HK-2 (cell line): ENCODE results near the gene BABAM2.
"Not testable (repeated sequence)": the region's sequence is repeated elsewhere in the genome, so short reads cannot be mapped to it uniquely, and the experiment has no call there.

Source experiments
- DNase-seq: peaks from one replicate; pipeline ENCODE4 v3.0.0-alpha.2; 2018; ENCODE audit not compliant: unreplicated experiment

BABAM2 gene

DNA sequence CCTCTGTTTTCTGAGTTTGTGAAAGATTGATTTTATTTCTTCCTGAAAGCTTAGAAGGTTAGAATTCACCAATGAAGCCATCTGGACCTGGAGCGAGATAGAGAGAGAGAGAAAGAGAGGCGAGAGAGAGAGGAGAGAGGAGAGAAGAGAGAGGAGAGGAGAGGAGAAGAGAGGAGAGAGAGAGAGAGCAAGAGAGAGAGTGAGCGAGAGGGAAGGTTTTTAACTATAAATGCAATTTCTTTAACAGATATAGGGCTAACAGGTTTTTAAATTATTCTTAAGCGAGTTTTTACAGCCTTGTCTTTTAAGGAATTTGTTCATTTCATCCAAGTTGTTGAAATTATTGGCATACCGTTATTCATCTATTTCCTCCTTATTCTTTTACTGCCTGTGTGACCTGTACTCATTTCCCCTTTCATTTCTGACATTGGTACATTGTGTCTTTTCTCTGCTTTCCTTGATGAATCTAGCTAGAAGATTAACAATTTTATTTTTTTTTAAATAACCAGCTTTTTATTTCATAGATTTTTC lies 56.1 kb downstream of the BABAM2 start:
- DNase-seq: no peak

- DNase-seq: no peak
Measured at GRCh38 chr2:27952070-27952469, 61.5 kb downstream of the BABAM2 start.

DNA sequence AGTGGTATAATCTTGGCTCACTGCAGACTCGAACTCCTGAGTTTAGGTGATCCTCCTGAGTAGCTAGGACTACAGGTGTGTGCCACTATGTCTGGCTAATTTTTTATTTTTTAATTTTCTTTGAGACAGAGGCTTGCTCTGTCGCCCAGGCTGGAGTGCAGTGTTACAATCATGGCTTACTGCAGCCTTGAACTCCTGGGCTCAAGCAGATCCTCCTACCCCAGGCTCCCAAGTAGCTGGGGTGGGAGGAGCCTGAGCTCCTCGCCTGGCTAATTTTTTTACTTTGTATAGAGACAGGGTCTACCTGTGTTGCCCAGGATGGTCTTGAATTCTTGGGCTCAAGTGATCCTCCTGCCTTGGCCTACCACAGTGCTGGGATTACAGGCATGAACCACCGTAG lies 62.5 kb downstream of the BABAM2 start:
- no peak for DNase-seq

- DNase-seq: no peak
Measured at GRCh38 chr2:27954221-27954673, 63.7 kb downstream of the BABAM2 start.

DNA sequence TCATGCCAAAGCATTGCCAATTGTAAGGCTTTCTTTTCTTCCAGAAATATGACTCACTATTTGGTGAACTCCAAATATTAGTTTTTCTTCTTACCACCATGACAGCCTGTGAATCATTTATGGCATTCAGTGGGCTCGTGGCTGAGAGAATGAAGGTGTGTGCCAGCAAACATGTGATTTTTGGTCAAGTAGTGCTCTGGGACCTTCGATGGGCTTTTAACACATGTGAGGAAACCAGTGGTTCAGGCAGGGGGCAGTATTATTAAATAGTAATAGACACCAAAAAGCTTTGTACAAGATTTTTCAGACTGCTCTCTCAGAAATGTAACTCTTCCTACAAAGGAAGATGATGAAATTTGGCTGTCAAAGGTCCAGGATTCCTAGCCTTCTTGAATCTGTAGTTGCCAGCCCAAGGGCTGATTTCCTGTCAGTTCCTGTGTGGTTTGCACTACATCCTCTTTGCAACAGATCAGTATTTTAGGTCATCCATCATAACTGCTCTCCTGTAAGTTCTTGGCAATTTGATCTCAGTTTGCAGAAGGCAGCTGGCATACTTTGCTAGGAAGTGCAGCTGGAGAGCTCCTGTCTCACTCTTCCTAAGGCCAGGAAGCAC lies 64.3 kb downstream of the BABAM2 start:
- DNase-seq: peak; percentile 74

- no peak for DNase-seq
Measured at GRCh38 chr2:27955384-27956161, 65.0 kb downstream of the BABAM2 start.

DNA sequence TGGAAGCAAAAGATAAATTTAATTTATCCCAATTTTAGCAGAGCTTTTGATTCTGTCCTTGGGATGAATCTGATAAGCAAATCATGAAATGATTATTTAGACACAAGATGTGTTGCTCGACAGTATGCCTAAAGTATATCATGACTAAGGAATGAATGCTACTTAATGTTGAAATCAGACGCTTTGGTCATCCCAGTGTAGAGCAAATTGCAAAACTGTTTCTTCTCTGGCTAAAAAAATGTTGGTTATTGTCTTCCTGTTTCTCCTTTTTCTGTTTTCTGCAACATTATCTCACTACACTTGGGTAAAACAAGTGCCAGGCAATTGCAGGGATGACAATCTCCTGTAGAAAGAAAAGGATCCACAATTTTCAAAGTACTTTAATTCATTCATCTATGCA lies 66.4 kb downstream of the BABAM2 start:
- no peak for DNase-seq

- no peak for DNase-seq
Measured at GRCh38 chr2:27958711-27959378, 68.3 kb downstream of the BABAM2 start.

DNA sequence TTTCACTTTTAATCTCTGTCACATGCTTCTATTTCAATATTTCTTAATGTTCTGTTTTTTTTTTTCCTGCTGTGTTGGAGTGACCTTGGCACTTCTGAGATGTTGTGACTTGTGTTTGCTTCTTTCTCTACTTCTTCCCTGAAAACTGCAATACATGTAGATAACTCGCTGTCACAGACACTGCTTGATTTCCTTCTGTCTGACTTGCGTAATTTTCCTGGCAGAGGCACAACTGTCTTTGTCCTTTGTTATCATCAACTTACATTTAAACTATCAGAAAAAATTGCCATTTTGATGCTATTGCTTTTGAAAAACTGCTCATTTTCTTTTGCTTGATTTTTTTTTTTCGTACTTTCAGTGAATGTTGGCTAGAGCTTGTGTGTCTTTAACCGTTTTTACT lies 69.0 kb downstream of the BABAM2 start:
- no peak for DNase-seq

GRCh38 chr2:27960237-27960912 lies 69.8 kb downstream of the BABAM2 start:
- DNase-seq: no peak

DNA sequence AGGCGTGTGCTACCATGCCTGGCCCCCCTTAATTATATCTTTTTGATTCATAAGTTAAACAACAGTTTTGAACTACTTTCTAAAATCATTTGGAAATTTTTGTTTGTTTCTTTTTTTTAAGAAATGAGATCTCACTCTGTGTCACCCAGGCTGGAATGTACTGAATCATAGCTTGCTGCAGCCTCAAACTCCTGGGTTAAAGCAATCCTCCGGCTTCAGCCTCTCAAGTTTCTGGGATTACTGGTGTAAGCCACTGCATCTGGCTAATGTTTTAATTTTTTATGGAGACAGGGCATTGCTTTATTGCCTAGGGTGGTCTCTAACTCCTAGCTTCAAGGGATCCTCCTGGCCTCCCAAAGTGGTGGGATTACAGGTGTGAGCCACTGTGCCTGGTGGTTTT lies 71.5 kb downstream of the BABAM2 start:
- DNase-seq: no peak

DNA sequence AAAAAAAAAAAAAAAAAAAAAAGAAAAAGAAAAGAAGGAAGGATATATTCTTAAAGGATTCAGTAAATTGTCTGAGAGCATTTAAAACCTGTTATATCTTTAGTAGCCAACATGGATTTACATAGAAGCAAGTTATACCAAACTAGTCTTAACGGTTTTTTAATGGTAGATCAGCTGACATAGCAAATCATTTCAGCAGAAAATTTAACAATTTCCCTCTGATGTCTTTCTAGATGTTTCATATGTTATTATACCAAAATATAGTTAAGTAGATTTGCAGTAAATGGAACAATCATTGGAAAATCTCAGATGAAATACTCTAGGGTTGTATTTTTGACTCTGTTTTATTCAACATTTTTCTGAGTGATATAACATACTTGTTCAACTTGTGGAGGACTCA lies 72.9 kb downstream of the BABAM2 start:
- DNase-seq: no peak

GRCh38 chr2:27964067-27964466 lies 73.5 kb downstream of the BABAM2 start:
- no peak for DNase-seq

- DNase-seq: no peak
Measured at GRCh38 chr2:27965841-27966240, 75.3 kb downstream of the BABAM2 start.

- DNase-seq: no peak
Measured at GRCh38 chr2:27966466-27966865, 75.9 kb downstream of the BABAM2 start.

GRCh38 chr2:27967076-27967475 lies 76.5 kb downstream of the BABAM2 start:
- no peak for DNase-seq

DNA sequence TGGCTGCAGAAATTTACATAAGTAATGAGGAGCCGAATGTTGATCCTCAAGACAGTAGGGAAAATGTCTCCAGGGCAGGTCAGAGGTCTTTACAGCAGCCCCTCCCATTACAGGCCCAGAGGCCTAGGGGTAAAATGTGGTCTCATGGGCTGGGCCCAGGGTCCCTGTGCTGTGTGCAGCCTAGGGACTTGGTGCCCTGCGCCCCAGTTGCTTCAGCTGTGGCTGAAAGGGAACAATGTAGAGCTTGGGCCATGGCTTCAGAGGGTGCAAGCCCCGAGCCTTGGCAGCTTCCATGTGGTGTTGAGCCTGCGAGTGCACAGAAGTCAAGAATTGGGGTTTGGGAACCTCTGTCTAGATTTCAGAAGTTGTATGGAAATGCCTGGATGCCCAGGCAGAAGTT lies 77.5 kb downstream of the BABAM2 start:
- DNase-seq: not testable (repeated sequence)

- not testable (repeated sequence) for DNase-seq
Measured at GRCh38 chr2:27968957-27969356, 78.4 kb downstream of the BABAM2 start.

- DNase-seq: no peak
Measured at GRCh38 chr2:27972311-27972710, 81.8 kb downstream of the BABAM2 start.

DNA sequence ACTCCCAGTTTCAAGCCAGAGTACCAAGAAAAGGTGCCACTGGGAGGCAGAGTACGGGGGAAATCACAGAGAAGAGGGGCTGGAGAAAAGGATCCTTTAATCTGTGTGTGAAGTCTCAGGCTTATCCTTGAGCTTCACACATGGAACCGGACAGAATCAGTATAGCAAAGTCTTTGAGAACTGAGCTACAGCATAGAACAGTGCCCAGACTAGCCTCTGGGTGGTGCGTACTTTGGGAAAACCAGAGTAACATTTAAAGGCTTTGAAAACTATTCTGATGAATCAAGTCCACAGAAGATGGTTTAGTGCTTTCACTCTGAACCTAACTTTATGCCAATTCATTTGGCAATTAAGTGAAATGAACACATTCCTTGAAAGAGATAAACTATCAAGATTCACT lies 83.1 kb downstream of the BABAM2 start:
- no peak for DNase-seq

GRCh38 chr2:27976308-27976707 lies 85.8 kb downstream of the BABAM2 start:
- DNase-seq: no peak

GRCh38 chr2:27977731-27978312 lies 87.3 kb downstream of the BABAM2 start:
- peak; percentile 58 for DNase-seq
